NCI-H82 treated with DMSO at 0.1 percent for 48 hours (cell line): Measurements from ENCODE around the gene HACE1.

ENCODE experiments used
- DNase-seq: peaks from one replicate; lab custom pipeline; 2025; ENCODE audit not compliant: unreplicated experiment; lab: John Stamatoyannopoulos, UW

HACE1 gene

DNA sequence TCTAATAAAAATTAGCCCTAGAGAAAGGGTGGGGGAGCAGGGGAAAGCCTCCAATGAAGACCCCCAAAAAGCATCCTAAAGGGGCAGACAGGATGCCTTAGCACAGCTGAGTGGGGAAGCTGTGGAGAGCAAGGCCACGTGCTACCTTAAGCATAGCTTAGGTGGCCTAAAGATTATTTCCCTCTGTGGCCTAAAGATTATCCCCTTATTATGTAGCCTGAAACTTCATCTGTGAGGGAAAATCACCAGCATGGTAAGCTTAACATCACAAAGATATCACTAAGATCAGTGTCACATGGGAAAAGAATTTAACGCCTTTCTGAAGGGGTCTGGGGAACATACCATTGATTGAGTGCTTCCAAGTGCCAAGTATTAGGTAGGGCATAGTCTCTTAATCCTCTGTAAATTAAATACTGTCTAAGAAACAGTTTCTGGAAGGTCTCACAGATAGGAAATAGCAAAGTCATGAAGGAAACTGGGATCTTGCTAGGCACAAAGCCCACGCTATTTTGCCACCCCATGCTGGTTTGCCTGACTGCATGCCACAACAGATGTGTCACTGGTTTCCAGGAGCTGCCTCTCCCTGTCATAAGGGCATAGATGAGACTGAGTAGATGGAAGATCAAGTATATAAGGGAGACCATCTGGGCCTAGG is 170.0 kb downstream of the HACE1 start:
- DNase-seq = peak; percentile 85

GRCh38 chr6:104688283-104688969 is 171.3 kb downstream of the HACE1 start:
- peak; percentile 83 for DNase-seq

- peak; percentile 20 for DNase-seq
Measured at GRCh38 chr6:104686550-104687175, 173.1 kb downstream of the HACE1 start.

- no peak for DNase-seq
Measured at GRCh38 chr6:104685871-104686549, 173.7 kb downstream of the HACE1 start.

DNA sequence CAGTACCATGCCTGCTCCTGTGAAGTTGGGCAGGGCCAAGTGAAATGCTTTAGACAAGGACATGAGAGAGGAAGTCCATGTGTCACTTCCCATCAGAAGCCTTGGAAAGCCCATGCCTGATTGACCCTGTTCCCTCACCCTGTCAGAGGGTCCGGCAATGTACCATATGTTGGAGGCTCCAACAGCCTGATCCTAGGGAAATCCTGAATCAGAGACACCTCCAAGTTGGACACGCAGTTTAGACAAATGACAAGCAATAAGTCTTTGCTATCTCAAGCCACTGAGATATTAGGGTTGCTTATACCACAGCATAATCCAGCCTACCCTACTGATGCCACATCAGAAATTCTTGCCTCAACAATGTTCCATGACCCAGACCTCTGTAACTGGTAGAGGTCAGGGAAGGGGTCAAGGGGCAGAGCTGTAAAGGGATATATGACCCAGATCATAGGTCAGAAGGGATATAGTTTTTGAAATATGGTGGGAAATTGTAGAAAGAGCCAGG is 174.8 kb downstream of the HACE1 start:
- DNase-seq = no peak

DNA sequence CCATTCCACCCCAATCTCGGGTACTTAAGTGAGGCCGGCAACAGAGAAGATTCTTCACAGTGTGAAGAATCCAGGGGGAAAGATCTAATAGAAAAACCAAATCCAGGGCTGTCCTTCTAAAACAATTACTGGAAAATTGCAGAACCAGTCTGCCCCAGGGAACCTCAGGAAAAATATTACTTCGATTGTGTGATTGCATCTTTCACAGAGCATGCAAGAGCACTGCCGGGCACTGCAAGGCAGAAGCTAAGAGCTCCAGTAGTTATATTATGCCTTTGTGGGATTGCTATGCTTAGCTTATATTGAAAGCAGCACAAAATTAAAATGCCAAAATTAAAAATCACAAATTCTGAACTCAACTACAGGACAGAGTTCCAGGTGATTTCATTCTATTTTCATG is 175.9 kb downstream of the HACE1 start:
- DNase-seq = no peak

GRCh38 chr6:104682722-104683643 is 176.7 kb downstream of the HACE1 start:
- no peak for DNase-seq

DNA sequence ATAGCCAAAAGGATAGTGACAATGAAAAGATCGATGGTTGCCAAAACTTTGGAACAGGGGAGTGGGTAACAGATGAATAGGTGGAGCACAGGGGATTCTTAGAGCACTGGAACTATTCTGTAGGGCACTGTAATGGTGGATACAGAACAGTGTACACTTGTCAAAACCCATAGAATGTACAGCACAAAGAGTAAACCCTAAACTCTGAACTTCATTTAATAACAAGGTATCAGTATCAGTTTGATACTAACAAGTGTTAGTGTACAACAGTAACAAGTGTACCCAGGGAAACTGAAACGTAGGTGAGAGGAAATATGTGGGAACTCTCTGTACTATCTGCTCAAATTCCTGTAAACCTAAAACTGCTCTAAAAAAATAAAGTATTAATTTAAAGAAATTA is 179.2 kb downstream of the HACE1 start:
- no peak for DNase-seq

GRCh38 chr6:104679971-104680370 is 179.7 kb downstream of the HACE1 start:
- DNase-seq = no peak
